ENCODE measurements around the gene EFCAB12.
"Not testable (repeated sequence)": the region's sequence is repeated elsewhere in the genome, so short reads cannot be mapped to it uniquely, and the experiment has no call there.

EFCAB12 gene

DNA sequence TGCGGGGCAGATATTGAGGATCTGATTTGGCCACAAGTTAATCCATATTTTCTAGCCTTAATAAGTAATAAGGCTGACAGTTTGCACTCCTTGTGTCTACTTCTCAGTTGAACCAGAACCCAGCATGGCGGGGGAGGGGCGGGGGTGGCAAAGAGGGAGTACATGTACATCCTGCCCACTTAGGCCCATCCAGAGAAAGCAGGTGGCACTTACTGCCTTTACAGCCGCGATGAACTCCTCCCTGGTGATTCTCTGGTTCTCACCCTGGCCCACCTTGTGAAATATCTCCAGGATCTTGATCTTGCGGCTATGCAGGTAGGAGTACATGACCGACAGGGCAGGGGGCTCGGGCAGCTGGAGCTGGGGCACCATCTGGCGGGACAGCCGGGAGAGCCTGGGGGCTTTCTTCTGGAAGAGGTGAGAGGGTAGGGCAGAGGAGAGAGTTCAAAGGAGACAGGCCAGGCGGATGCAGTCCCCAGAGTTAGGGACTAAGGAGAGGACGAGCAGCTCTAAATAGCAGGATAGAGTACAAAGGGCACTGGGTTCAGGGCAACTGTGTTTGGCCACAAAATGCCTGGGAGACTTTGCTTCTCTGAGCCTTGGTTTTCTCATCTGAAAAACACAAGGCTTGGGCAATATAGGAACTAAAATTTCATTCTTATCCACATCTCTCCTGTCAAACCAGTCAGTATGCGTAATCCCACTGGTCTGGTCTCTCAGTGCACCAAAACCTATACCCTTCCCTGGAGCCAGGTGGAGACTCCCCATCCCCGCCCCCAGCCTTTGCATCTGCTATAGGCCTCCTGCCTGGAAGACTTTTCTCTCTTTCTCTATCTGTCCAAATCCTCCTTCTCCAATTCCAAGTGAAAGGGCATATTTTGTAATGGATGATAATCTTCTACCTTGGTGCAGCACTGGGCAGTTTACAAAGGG lies 10.1 kb downstream of the EFCAB12 start:
- no peak for DNase-seq

- peak; percentile 67 for DNase-seq
Measured at GRCh38 chr3:129417326-129417725, 11.1 kb downstream of the EFCAB12 start.

DNA sequence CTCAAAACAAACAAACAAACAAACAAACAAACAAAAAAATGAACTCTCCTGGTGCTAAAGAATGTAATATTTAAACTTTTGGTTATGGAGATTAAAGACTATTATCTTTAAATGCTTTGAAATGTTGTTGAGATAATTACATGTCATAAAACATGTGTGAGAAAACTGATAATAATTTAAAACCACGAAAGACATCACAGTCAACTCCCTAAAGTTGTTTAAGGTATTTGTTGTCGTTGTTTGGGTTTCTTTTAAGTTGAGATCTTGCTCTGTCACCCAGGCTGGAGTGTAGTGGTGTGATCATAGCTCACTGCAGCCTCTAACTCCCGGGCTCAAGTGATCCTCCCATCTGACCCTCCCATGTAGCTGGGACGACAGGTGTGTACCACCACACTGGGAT lies 12.0 kb downstream of the EFCAB12 start:
- peak; percentile 71 for DNase-seq

- no peak for DNase-seq
Measured at GRCh38 chr3:129415830-129416229, 12.6 kb downstream of the EFCAB12 start.

- no peak for DNase-seq
Measured at GRCh38 chr3:129415378-129415777, 13.1 kb downstream of the EFCAB12 start.

GRCh38 chr3:129413687-129414506 lies 14.5 kb downstream of the EFCAB12 start:
- DNase-seq, result peak; percentile 79

GRCh38 chr3:129413238-129413637 lies 15.2 kb downstream of the EFCAB12 start:
- DNase-seq, result not testable (repeated sequence)

DNA sequence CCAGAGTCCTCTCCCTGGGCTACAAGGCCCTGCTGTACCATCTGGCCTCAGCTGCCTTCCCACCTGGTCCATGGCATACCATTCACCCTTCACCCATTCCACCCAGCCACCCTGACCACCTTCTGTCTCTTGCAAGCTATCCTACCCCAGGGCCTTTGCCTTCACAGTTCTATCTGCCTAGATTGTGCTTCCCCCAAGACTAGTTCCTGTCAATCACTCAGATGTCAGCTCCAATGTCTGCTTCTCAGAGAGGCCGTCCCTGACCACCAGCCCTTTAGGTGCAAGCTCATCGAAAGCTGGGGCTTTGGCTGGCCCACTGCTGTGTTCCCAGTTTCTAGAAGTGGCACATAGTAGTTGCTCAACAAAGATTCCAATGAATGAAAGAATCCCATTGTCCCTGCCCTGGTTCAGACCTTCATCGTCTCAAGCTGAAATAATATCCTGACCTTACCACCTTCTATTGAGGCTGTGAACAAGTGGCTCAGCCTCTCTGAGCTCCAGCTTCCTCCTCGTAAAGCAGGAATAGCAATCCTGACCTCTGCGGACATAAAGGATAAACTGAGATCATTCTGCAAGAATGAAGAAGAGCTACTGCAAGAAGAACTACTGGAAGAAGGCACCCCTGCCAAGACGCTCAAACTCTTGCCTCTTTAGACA lies 15.8 kb downstream of the EFCAB12 start:
- DNase-seq, result no peak

GRCh38 chr3:129410971-129411370 lies 17.5 kb downstream of the EFCAB12 start:
- DNase-seq, result no peak

DNA sequence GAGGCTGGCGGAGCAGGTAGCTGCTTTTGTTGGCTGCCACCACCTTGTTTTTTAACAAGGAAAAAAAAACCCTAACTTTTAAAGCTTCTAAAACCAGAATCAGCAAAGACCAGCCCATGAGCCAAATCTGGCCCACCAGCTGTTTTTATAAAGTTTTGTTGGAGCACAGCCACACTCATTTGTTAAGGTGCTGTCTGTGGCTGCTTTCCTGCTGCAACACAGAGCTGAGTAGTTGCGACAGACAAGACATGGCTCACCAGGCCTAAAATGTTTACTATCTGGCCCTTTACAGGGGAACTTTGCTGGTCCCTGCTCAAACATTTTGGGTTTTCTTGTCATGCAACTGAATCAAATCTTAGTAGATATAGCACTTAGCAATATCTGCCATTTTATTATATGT lies 18.9 kb downstream of the EFCAB12 start:
- no peak for DNase-seq

GRCh38 chr3:129404610-129405009 lies 23.8 kb downstream of the EFCAB12 start:
- DNase-seq, result no peak

- no peak for DNase-seq
Measured at GRCh38 chr3:129404130-129404529, 24.3 kb downstream of the EFCAB12 start.

DNA sequence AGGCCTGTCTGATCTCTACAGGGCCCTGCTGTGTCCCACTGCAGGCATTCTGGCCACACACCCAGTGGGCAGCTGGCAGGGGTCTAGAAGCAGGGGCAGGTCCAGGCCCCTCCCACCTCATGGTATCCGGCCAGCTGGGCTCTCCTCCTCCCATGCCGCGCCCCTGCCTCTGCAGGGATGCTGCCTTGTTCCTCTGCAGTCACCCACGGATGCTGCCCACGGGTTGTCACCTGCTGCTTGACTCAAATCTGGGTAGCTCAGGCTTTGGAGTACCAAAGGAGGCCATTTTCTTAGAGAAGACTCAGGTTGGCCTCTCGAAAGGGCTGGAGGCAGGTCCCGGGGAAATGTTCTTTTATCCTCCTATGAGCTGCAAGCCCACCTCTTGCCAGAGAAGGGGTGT lies 25.0 kb downstream of the EFCAB12 start:
- no peak for DNase-seq

GRCh38 chr3:129402616-129403015 lies 25.8 kb downstream of the EFCAB12 start:
- DNase-seq, result no peak

GRCh38 chr3:129402210-129402609 lies 26.2 kb downstream of the EFCAB12 start:
- no peak for DNase-seq

- peak; percentile 89 for DNase-seq
Measured at GRCh38 chr3:129399895-129400357, 28.5 kb downstream of the EFCAB12 start.

DNA sequence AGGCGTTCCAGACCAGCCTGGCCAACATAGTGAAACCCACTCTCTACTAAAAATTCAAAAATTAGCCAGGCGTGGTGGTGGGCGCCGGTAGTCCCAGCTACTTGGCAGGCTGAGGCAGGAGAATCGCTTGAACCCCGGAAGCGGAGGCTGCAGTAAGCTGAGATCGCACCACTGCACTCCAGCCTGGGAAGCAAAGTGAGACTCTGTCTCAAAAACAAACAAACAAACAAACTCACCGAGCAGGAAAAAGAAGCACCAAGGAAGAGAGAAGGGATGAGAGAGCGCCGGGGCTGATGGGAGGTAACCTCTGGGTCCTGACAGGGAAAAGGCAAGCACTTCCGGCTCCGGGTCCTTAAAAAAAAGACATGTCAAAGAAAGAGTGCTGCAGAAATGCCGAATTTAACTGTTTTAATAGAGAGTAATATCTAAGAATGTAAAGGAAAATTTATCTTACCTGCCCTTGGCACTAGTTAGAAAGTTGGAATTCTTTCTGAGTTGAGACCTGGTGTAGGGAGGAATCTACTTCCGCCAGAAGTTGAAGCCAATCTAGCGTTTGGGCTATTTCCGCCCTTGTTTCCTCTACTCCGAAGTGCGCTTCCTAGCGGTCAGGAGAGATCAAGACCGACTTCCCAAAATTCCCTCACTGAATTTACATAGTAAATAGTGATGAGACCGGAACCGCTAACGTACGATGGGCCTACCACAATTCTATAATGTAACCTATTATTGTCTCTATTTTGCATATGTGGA lies 29.1 kb downstream of the EFCAB12 start:
- DNase-seq, result peak; percentile 97

DNA sequence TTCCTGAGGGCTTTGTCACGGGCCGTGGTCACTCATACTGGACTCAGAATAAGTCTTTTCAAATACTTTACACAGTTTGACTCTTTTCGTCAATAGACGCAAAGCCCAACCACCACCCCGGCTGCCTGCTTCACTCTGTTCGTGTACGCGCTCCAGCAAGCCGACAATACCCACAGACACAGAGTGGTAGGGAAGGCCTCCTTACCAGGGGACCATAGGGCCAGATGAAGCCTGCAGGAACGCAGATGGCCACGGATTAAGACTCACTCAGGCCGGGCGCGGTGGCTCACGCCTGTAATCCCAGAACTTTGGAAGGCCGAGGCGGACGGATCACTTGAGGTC lies 29.7 kb downstream of the EFCAB12 start:
- no peak for DNase-seq

- DNase-seq, result not testable (repeated sequence)
Measured at GRCh38 chr3:129393760-129394564, 34.5 kb downstream of the EFCAB12 start.

- no peak for DNase-seq
Measured at GRCh38 chr3:129393271-129393670, 35.2 kb downstream of the EFCAB12 start.

- not testable (repeated sequence) for DNase-seq
Measured at GRCh38 chr3:129392106-129392887, 36.1 kb downstream of the EFCAB12 start.

Measured in OCI-M1 (cell line).